ENCODE data around the gene FYN. TPM values are rescaled to one million over a fixed set of nuclear protein-coding genes. Genes with fewer than 3 reads are reported as not detected.

Gene FYN
- polyA plus RNA-seq, 2 of the 4 experiments (the other 2 are of a cell fraction), result 3.5 to 3.7 TPM

GRCh38 chr6:111743360-111743759, 129.9 kb downstream of the FYN start:
- no peak overlapping the region for H3K4me3 ChIP-seq
- no peaks in the 10 kb centered on the region for H3K9me3 ChIP-seq
- CTCF ChIA-PET, result no interaction called here
- FAIRE-seq, result no peak
- ATAC-seq, result no peak
- POLR2A ChIA-PET, result no interaction called here
- WGBS (ENCODE audit: missing lambda C conversion rate), result 76% methylated on average over 5 of the region's 5 CpGs
- H3K4me1 ChIP-seq, result no peaks in the 10 kb centered on the region
- no peak for TF ChIP-seq CTCF (IDR thresholded peaks at IDR 0.05)
- DNase-seq (ENCODE audit: low read depth in 1 of 2, low spot score in 1 of 2), result no peak
- H3K27ac ChIP-seq, result no peak overlapping the region
- no peak overlapping the region for H3K4me2 ChIP-seq

GRCh38 chr6:111741177-111741952, 131.9 kb downstream of the FYN start:
- TF ChIP-seq RFX5 (IDR thresholded peaks at IDR 0.05) (no peak), FOSL2 (IDR thresholded peaks at IDR 0.05) (no peak), FOSL2 (CRISPR knock-in tag; IDR thresholded peaks at IDR 0.05) (no peak), PHF8 (IDR thresholded peaks at IDR 0.05; ENCODE audit: borderline replicate concordance, low read depth) (no peak)
- no peak overlapping the region for H3K27ac ChIP-seq
- no peaks in the 10 kb centered on the region for H3K9me3 ChIP-seq
- CTCF ChIA-PET, result no interaction called here
- FAIRE-seq (no peak), ATAC-seq (no peak), DNase-seq (ENCODE audit: low read depth in 1 of 2, low spot score in 1 of 2) (no peak)
- H3K4me2 ChIP-seq, result no peak overlapping the region
- no peaks in the 10 kb centered on the region for H3K4me1 ChIP-seq
- WGBS (ENCODE audit: missing lambda C conversion rate), result 39% methylated on average over 5 of the region's 5 CpGs
- no peak overlapping the region for H3K4me3 ChIP-seq
- POLR2A ChIA-PET, result no interaction called here

GRCh38 chr6:111740506-111740905, 132.7 kb downstream of the FYN start:
- ATAC-seq, result no peak
- 96% methylated on average over 1 of the region's 1 CpG for WGBS (ENCODE audit: missing lambda C conversion rate)
- Histone ChIP-seq H3K4me1 (no peaks in the 10 kb centered on the region), H3K4me2 (no peak overlapping the region), H3K9me3 (no peaks in the 10 kb centered on the region), H3K27ac (no peak overlapping the region), H3K4me3 (no peak overlapping the region)
- ChIA-PET POLR2A (no interaction called here), CTCF (no interaction called here)
- no peak for DNase-seq (ENCODE audit: low read depth in 1 of 2, low spot score in 1 of 2)
- TF ChIP-seq CBX2 (IDR thresholded peaks at IDR 0.05; ENCODE audit: borderline replicate concordance, low read depth) (no peak), POLR2AphosphoS2 (conservative IDR thresholded peaks at IDR 0.05; ENCODE audit: low read length) (no peak), NFE2L2 (conservative IDR thresholded peaks at IDR 0.05; ENCODE audit: low read length) (no peak), CHD4 (IDR thresholded peaks at IDR 0.05; ENCODE audit: borderline replicate concordance) (no peak), EHF (CRISPR knock-in tag; IDR thresholded peaks at IDR 0.05) (no peak), HOXB13 (CRISPR knock-in tag; IDR thresholded peaks at IDR 0.05; ENCODE audit: low read depth) (no peak), ZNF302 (CRISPR knock-in tag; IDR thresholded peaks at IDR 0.05) (no peak), NPAS2 (CRISPR knock-in tag; IDR thresholded peaks at IDR 0.05; ENCODE audit: borderline replicate concordance) (no peak), MYC (IDR thresholded peaks at IDR 0.05; ENCODE audit: borderline replicate concordance, low read length) (no peak), JUNB (IDR thresholded peaks at IDR 0.05) (no peak), TFCP2L1 (CRISPR knock-in tag; IDR thresholded peaks at IDR 0.05) (no peak), KDM5A (IDR thresholded peaks at IDR 0.05) (no peak)
- no peak for FAIRE-seq

- DNase-seq (ENCODE audit: low read depth in 1 of 2, low spot score in 1 of 2) (no peak), ATAC-seq (no peak), FAIRE-seq (no peak)
- CTCF ChIA-PET, result no interaction called here
- Histone ChIP-seq H3K4me3 (no peak overlapping the region), H3K4me2 (no peak overlapping the region), H3K9me3 (no peaks in the 10 kb centered on the region), H3K27ac (no peak overlapping the region), H3K4me1 (no peaks in the 10 kb centered on the region)
- TF ChIP-seq RARB (CRISPR knock-in tag; IDR thresholded peaks at IDR 0.05) (no peak), RAD21 (conservative IDR thresholded peaks at IDR 0.05 in 1 of 2, IDR thresholded peaks at IDR 0.05 in 1 of 2) (no peak), HOXB5 (CRISPR knock-in tag; IDR thresholded peaks at IDR 0.05) (no peak), ZNF302 (CRISPR knock-in tag; IDR thresholded peaks at IDR 0.05) (no peak), CTCF (IDR thresholded peaks at IDR 0.05) (no peak), E2F6 (IDR thresholded peaks at IDR 0.05; ENCODE audit: borderline replicate concordance, low read depth) (no peak), SREBF2 (IDR thresholded peaks at IDR 0.05) (no peak), JUNB (IDR thresholded peaks at IDR 0.05) (no peak), HEYL (CRISPR knock-in tag; IDR thresholded peaks at IDR 0.05) (no peak), RNF2 (IDR thresholded peaks at IDR 0.05; ENCODE audit: borderline replicate concordance, low read depth) (no peak), USF2 (IDR thresholded peaks at IDR 0.05) (no peak), RCOR1 (IDR thresholded peaks at IDR 0.05; ENCODE audit: low read depth, low read length) (no peak), MAFK (IDR thresholded peaks at IDR 0.05; ENCODE audit: partially characterized antibody) (no peak)
- WGBS (ENCODE audit: missing lambda C conversion rate), result 48% methylated on average over 4 of the region's 4 CpGs
- POLR2A ChIA-PET, result no interaction called here
Observed at GRCh38 chr6:111739257-111739696, 134.0 kb downstream of the FYN start.
